Smooth muscle cell (in vitro differentiated cells): ENCODE measurements around the gene SACM1L. TPM values are rescaled to one million over a fixed set of nuclear protein-coding genes. Genes with fewer than 3 reads are reported as not detected.

Source experiments
- DNase-seq: peaks from one replicate; lab custom pipeline; 2025; ENCODE audit not compliant: unreplicated experiment; lab: John Stamatoyannopoulos, UW
- H2AFZ ChIP-seq: fragments of 200-600 bp; sonication (generic); 2 replicates; pipeline ENCODE4 v1.6.0; 2016; ENCODE audit warnings: antibody characterized with exemption, low read depth, mild to moderate bottlenecking
- H3F3A ChIP-seq: fragments of 200-600 bp; sonication (generic); 2 replicates; pipeline ENCODE4 v1.6.0; 2017; ENCODE audit warnings: antibody characterized with exemption, low read depth
- H3K27ac ChIP-seq: fragments of 200-600 bp; sonication (generic); 2 replicates; pipeline ENCODE4 v1.5.1; 2016; ENCODE audit warnings: low read depth, mild to moderate bottlenecking
- H3K27me3 ChIP-seq: fragments of 200-600 bp; sonication (generic); 2 replicates; pipeline ENCODE4 v1.6.1; 2016; ENCODE audit warnings: low read depth, mild to moderate bottlenecking
- H3K36me3 ChIP-seq: fragments of 200-600 bp; sonication (generic); 2 replicates; pipeline ENCODE4 v1.5.1; 2016; ENCODE audit warnings: low read depth
- H3K4me1 ChIP-seq: fragments of 200-600 bp; sonication (generic); 2 replicates; pipeline ENCODE4 v1.5.1; 2016; ENCODE audit warnings: low read depth
- H3K4me2 ChIP-seq: fragments of 200-600 bp; sonication (generic); 2 replicates; pipeline ENCODE4 v1.6.0; 2016; ENCODE audit warnings: mild to moderate bottlenecking
- H3K4me3 ChIP-seq: fragments of 200-600 bp; sonication (generic); 2 replicates; pipeline ENCODE4 v1.5.1; 2016; ENCODE audit warnings: mild to moderate bottlenecking
- H3K79me2 ChIP-seq: fragments of 200-600 bp; sonication (generic); 2 replicates; pipeline ENCODE4 v1.6.0; 2016; ENCODE audit warnings: low read depth, mild to moderate bottlenecking
- H3K9ac ChIP-seq: fragments of 200-600 bp; sonication (generic); 2 replicates; pipeline ENCODE4 v1.6.0; 2016; ENCODE audit warnings: low read depth
- H3K9me3 ChIP-seq: fragments of 200-600 bp; sonication (generic); replicated peaks from 2 replicates; pipeline ENCODE4 v1.5.1; 2016; ENCODE audit warnings: low read depth
- H4K20me1 ChIP-seq: fragments of 200-600 bp; sonication (generic); 2 replicates; pipeline ENCODE4 v1.6.0; 2016; ENCODE audit warnings: low read depth
- WGBS: methylation state at CpG from one replicate; pipeline ENCODE4 v1.1.7; 2016; ENCODE audit warnings: low lambda C conversion rate; 5-methylcytosine and 5-hydroxymethylcytosine counted together
- polyA plus RNA-seq: library from polyadenylated mRNA; unstranded; fragments of >200 nt; fragmentation: Nextera tagmentation; extraction: Ambion mirVana; gene quantifications from 2 replicates; pipeline ENCODE4 v1.2.1, GENCODE V29; 2016
- total RNA-seq: library from RNA; depleted of rRNA; stranded (reverse); fragments of >200 nt; gene quantifications from 2 replicates; pipeline ENCODE4 v1.2.3, GENCODE V29; 2014
- TF ChIP-seq, protein P1 (sequence below): fragments of 200-600 bp; sonication (generic); IDR thresholded peaks from 2 replicates; pipeline ENCODE4 v1.5.1; 2017; ENCODE audit warnings: borderline replicate concordance, mild to moderate bottlenecking, antibody characterized with exemption; ENCODE audit not compliant: insufficient read depth, poor library complexity, severe bottlenecking

SACM1L gene
- total and polyA plus RNA-seq, 2 experiments from 2014 or later = 12.9 to 24.7 TPM

DNA sequence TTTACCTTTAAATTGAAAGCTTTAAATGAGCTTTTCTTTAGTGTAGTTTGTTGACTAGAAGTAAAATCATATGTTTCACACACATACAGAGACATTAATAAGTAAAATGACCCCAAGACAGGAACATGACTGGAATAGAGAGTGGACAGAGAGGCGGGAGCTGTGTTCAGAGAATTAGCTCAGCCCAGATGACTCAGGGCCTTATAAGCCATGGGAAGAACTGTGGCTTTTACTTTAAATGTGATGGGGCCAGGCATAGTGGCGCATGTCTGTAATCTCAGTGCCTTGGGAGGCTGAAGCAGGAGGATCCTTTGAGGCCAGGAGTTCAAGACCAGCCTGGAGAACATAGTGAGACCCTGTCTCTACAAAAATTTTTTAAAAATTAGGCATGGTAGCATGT is 26.7 kb downstream of the SACM1L start:
- Histone ChIP-seq H2AFZ (no peak overlapping the region), H3F3A (no peaks in the 10 kb centered on the region), H3K27me3 (no peaks in the 10 kb centered on the region), H3K36me3 (peaks cover 6% of the 10 kb centered on the region), H3K4me1 (no peaks in the 10 kb centered on the region), H3K9me3 (no peaks in the 10 kb centered on the region), H3K79me2 (no peaks in the 10 kb centered on the region), H3K27ac (no peak overlapping the region), H4K20me1 (peaks cover 22% of the 10 kb centered on the region), H3K4me3 (no peak overlapping the region), H3K9ac (no peak overlapping the region), H3K4me2 (no peak overlapping the region)
- DNase-seq = no peak
- WGBS = 40% methylated on average over 2 of the region's 2 CpGs
- TF ChIP-seq, protein P1, sequence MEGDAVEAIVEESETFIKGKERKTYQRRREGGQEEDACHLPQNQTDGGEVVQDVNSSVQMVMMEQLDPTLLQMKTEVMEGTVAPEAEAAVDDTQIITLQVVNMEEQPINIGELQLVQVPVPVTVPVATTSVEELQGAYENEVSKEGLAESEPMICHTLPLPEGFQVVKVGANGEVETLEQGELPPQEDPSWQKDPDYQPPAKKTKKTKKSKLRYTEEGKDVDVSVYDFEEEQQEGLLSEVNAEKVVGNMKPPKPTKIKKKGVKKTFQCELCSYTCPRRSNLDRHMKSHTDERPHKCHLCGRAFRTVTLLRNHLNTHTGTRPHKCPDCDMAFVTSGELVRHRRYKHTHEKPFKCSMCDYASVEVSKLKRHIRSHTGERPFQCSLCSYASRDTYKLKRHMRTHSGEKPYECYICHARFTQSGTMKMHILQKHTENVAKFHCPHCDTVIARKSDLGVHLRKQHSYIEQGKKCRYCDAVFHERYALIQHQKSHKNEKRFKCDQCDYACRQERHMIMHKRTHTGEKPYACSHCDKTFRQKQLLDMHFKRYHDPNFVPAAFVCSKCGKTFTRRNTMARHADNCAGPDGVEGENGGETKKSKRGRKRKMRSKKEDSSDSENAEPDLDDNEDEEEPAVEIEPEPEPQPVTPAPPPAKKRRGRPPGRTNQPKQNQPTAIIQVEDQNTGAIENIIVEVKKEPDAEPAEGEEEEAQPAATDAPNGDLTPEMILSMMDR = no peak

DNA sequence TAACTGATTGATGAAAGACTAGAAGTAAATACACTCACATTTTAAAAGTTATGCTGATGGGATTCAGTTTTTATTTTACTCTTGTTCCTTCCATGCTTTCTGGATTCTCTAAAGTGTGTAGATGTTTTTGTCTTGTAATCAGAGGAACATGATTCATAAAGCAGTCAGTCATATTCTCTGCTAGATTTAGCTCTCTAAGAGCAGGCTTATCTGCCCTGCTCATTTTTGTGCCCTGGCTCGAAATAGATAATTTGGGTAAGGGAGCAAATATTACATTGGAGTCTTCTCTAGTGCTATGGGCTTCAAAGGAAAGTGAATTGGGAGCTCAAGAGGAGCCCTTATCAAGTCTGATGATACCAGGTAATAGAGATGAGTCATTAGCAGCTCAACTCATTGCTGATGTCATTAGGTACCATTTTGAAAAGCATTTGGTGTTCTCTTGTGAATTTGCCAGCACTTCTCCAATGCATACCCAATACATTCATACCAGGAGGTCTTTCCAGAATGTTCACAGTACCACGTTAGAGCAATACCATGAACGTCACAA is 27.7 kb downstream of the SACM1L start:
- Histone ChIP-seq H3K79me2 (no peaks in the 10 kb centered on the region), H3K4me1 (no peaks in the 10 kb centered on the region), H4K20me1 (peaks cover 14% of the 10 kb centered on the region), H3K4me3 (no peak overlapping the region), H3K4me2 (no peak overlapping the region), H3K27me3 (no peaks in the 10 kb centered on the region), H3K9me3 (no peaks in the 10 kb centered on the region), H2AFZ (no peak overlapping the region), H3K27ac (no peak overlapping the region), H3K9ac (no peak overlapping the region), H3K36me3 (peaks cover 8% of the 10 kb centered on the region), H3F3A (no peaks in the 10 kb centered on the region)
- 99% methylated on average over 3 of the region's 3 CpGs for WGBS
- no peak for DNase-seq
- TF ChIP-seq, protein P1 = no peak

DNA sequence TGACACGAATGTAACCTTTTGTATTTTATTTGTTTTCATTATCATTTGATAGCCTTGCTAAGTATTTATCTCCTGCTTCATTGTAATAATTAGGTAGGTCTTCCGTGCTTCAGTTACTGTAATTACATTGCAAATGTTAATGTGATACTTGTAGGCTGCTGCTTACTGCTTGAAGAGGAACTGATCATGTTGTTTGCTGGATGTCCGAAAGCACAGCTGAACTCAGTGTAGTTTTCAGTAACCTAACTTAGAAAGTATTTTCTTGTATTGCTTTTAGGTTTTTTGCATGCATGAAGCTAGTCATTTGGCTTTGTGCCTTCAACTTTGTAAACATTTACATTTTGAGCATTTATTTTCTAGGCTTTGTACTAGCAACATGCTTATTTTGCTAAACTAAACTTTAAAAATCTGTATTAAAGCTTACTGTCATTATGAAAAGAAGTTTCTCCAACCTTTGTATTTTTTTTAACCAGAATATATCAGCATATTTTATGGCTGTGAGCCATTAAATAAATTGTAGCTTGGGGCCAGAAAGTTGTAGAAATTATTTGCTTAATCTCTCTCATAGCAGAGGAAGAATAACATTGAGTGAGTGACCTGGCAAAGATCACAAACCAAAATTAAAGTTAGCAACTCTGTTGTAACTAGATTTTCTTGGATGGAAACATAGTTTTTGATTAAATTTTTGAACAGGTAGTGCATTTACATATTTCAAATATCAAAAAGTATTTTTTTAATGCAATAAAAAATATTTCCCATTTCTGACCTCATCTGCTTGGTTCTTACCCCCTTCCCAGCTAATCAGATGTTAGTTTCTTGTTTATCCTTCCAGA is 30.7 kb downstream of the SACM1L start:
- H3K27me3 ChIP-seq = no peaks in the 10 kb centered on the region

More for the DNA sequence above, 30.7 kb downstream of the SACM1L start:
- Histone ChIP-seq H3F3A (no peaks in the 10 kb centered on the region), H3K4me2 (no peak overlapping the region), H3K9me3 (no peaks in the 10 kb centered on the region), H3K36me3 (peaks cover 20% of the 10 kb centered on the region), H3K9ac (no peak overlapping the region), H3K4me3 (no peak overlapping the region), H4K20me1 (peaks cover 3% of the 10 kb centered on the region), H3K27ac (no peak overlapping the region), H3K4me1 (no peaks in the 10 kb centered on the region), H2AFZ (no peak overlapping the region), H3K79me2 (peaks cover 7% of the 10 kb centered on the region)
- no peak for DNase-seq
- WGBS = 91% methylated on average over 3 of the region's 3 CpGs
- TF ChIP-seq, protein P1 = no peak
